Left ventricle myocardium inferior (tissue), 1 donor: ENCODE data around the gene LDLRAD4. TPM values are rescaled to one million over a fixed set of nuclear protein-coding genes. Genes with fewer than 3 reads are reported as not detected.

Source experiments
- DNase-seq: peaks from one replicate; pipeline ENCODE4 v3.0.0-alpha.2; 2020
- H3K27ac ChIP-seq: fragments of 200-600 bp; replicated peaks from 2 replicates; pipeline ENCODE4 v1.8.0; 2021
- H3K27me3 ChIP-seq: fragments of 200-600 bp; 2 replicates; pipeline ENCODE4 v1.8.0; 2021; ENCODE audit warnings: low read depth
- H3K36me3 ChIP-seq: fragments of 200-600 bp; 2 replicates; pipeline ENCODE4 v1.8.0; 2021
- H3K4me1 ChIP-seq: fragments of 200-600 bp; 2 replicates; pipeline ENCODE4 v1.8.0; 2021
- H3K4me3 ChIP-seq: fragments of 200-600 bp; 2 replicates; pipeline ENCODE4 v1.8.0; 2021; ENCODE audit warnings: mild to moderate bottlenecking, moderate library complexity
- H3K9me3 ChIP-seq: fragments of 200-600 bp; replicated peaks from 2 replicates; pipeline ENCODE4 v1.8.0; 2021
- intact Hi-C: fragments of 100-400 bp; cut with micrococcal nuclease; formaldehyde crosslinking; loops from one replicate; pipeline ENCODE4 v1.11.0; 2022
- total RNA-seq: library from RNA; stranded (reverse); fragmentation: NEBNext Ultra II Directional; extraction: Animal tissue kit (Norgen Biotek cat#: 25700); gene quantifications from one replicate; pipeline ENCODE4 v1.2.1, GENCODE V29; 2021
- TF ChIP-seq, protein P1 (sequence below): fragments of 200-600 bp; IDR thresholded peaks from 2 replicates; pipeline ENCODE4 v1.8.0; 2021; ENCODE audit warnings: antibody characterized with exemption, mild to moderate bottlenecking, borderline replicate concordance
- donor health status: DM: no; HTN: yes; CAD: no; lungs with severe emphysema.

LDLRAD4 gene
- total RNA-seq, 1 donor from 2014 or later, result 43.3 TPM

DNA sequence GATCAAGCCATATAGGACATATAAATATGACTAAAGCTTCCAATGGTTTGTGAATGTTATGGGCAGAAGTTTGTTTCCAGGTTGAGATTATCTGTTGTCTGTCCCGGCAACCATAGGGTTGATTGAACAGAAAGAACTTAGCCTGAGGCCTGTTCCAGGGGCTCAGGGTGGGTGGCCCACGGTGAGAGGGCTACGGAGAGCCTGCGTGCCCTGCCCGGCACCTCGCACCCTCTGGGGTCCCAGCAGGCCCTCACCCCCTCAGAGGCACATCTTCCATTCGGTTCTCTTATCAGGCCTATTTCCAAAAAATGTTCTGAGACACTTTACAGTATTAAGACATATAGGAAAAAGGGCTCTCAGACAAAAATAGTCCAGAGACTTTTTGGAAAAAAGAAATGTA lies 40.4 kb upstream of the LDLRAD4 start:
- H3K36me3 ChIP-seq, result no peaks in the 10 kb centered on the region
- TF ChIP-seq, protein P1, sequence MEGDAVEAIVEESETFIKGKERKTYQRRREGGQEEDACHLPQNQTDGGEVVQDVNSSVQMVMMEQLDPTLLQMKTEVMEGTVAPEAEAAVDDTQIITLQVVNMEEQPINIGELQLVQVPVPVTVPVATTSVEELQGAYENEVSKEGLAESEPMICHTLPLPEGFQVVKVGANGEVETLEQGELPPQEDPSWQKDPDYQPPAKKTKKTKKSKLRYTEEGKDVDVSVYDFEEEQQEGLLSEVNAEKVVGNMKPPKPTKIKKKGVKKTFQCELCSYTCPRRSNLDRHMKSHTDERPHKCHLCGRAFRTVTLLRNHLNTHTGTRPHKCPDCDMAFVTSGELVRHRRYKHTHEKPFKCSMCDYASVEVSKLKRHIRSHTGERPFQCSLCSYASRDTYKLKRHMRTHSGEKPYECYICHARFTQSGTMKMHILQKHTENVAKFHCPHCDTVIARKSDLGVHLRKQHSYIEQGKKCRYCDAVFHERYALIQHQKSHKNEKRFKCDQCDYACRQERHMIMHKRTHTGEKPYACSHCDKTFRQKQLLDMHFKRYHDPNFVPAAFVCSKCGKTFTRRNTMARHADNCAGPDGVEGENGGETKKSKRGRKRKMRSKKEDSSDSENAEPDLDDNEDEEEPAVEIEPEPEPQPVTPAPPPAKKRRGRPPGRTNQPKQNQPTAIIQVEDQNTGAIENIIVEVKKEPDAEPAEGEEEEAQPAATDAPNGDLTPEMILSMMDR, result no peak
- no peak overlapping the region for H3K27ac ChIP-seq
- intact Hi-C loops, result no loop called here
- no peaks in the 10 kb centered on the region for H3K27me3 ChIP-seq
- no peak for DNase-seq
- no peaks in the 10 kb centered on the region for H3K9me3 ChIP-seq
- no peaks in the 10 kb centered on the region for H3K4me1 ChIP-seq
- H3K4me3 ChIP-seq, result no peak overlapping the region

DNA sequence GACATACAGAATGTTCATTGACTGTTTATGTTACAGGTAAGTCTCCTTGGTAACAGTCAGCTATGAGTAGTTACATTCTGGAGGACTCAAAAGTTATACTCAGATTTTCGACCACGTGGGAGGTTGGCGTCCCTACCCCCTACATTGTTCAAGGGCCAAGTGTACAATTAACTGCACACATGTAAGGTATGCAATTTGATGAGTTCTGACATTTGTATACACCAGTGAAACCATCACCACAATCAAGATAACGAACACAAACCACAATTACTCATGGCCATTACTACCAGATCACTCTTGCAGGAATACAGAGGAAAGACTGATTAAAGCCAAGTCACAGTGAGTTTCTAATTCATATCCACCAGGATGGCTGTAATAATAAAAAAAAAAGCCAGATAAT lies 39.6 kb upstream of the LDLRAD4 start:
- TF ChIP-seq, protein P1, result no peak
- no peak for DNase-seq
- peaks cover 6% of the 10 kb centered on the region for H3K4me1 ChIP-seq
- no peaks in the 10 kb centered on the region for H3K36me3 ChIP-seq
- no peaks in the 10 kb centered on the region for H3K27me3 ChIP-seq
- H3K27ac ChIP-seq, result no peak overlapping the region
- no peak overlapping the region for H3K4me3 ChIP-seq
- H3K9me3 ChIP-seq, result no peaks in the 10 kb centered on the region
- intact Hi-C loops, result no loop called here

DNA sequence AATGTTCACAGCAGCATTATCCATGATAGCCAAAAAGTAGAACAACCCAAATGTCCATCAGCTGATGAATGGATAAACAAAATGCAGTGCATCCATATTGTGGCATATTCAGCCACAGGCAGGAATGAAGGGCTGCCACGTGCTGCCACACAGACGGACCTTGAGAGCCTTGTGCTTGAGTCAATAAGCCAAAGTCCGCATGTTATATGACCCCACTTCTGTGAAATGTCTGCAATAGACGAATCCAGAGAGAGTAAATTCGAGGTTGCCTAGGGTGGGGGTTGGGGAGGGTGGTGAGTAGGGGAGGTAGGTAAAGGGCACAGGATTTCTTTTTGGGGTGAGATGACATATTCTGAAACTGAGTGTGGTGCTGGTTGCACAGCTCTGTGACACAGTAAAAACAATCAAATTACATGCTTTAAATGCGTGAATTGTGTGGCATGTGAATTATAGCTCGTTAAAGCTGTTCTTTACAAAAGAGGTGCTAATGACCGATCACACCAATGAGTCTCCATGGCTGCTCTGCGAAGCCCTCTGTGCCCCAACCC lies 38.9 kb upstream of the LDLRAD4 start:
- H3K4me1 ChIP-seq, result peaks cover 11% of the 10 kb centered on the region
- H3K4me3 ChIP-seq, result no peak overlapping the region
- H3K9me3 ChIP-seq, result no peaks in the 10 kb centered on the region
- TF ChIP-seq, protein P1, result no peak
- intact Hi-C loops, result no loop called here
- DNase-seq, result no peak
- H3K27ac ChIP-seq, result no peak overlapping the region
- H3K27me3 ChIP-seq, result no peaks in the 10 kb centered on the region
- H3K36me3 ChIP-seq, result no peaks in the 10 kb centered on the region

DNA sequence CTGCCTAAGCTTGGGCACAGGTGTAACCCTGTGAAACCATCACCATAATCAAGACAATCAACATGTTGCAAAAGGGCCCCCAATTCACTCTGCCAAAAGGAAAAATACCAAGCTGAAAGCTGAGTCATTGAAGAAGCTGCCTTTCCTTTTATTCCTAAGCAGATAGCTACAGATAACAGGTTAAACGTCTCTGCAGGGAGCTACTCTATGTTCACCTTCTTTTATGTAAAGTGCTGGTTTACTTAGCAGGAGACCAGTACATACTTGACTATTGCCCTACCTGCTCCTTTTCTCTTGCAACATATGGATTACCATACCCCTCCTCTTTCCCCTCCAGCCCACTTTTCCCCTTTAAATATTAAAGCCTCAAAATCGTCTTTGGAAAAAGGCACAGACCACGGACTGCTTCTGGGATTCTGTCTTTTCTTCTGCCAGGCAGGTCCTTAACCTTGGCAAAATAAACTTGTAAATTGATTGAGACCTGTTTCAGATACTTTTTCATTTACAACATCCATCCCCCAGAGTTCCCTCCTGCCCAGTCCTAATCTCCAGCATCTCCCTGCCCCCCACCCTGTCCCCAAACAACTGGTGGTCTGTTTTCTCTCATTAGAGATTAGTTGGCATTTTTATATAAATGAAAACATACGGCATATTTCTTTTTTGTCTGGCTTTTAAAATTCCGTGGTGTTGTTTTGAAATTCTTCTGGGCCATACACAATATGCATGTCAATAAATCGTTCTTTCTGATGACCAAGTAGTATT lies 37.8 kb upstream of the LDLRAD4 start:
- no peak overlapping the region for H3K27ac ChIP-seq
- no peak for DNase-seq
- intact Hi-C loops, result no loop called here
- no peak overlapping the region for H3K4me3 ChIP-seq
- peaks cover 11% of the 10 kb centered on the region for H3K4me1 ChIP-seq
- no peaks in the 10 kb centered on the region for H3K9me3 ChIP-seq
- no peaks in the 10 kb centered on the region for H3K27me3 ChIP-seq
- no peaks in the 10 kb centered on the region for H3K36me3 ChIP-seq
- TF ChIP-seq, protein P1, result no peak

DNA sequence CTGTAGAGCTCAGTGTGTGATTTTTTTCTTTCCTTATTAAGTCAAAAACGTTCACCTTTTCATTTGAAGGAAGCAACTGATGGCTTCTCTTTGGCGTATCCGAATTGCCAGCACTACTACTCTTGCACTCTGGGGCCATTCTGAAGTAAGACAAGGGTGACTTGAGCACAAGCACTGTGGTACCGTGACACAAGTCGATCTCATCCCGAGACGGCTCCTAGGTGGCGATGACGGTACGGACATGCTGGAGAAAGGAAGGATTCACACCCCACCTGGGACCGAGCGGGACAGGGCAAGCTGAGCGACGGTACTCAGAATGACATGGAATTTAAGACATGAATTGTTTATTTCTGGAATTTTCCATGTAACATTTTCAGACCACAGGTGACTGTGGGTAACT lies 36.8 kb upstream of the LDLRAD4 start:
- Histone ChIP-seq H3K27ac (no peak overlapping the region), H3K9me3 (no peaks in the 10 kb centered on the region), H3K4me1 (peaks cover 20% of the 10 kb centered on the region), H3K4me3 (no peak overlapping the region), H3K27me3 (no peaks in the 10 kb centered on the region), H3K36me3 (no peaks in the 10 kb centered on the region)
- intact Hi-C loops, result no loop called here
- DNase-seq, result no peak
- TF ChIP-seq, protein P1, result no peak
